Neural cell (in vitro differentiated cells): ENCODE data around the gene OCIAD1. TPM values are rescaled to one million over a fixed set of nuclear protein-coding genes. Genes with fewer than 3 reads are reported as not detected.

ENCODE experiments used
- H2AFZ ChIP-seq: fragments of 200-600, 300-800 bp; sonication (generic), shearing (Covaris generic); 2 replicates; pipeline ENCODE4 v1.6.0; 2014; ENCODE audit warnings: low read depth, mild to moderate bottlenecking, antibody characterized with exemption, low read length, moderate library complexity
- H3F3A ChIP-seq: fragments of 200-600 bp; shearing (Covaris generic); 2 replicates; pipeline ENCODE4 v1.6.1; 2016; ENCODE audit warnings: mild to moderate bottlenecking, moderate library complexity, mixed read lengths, antibody characterized with exemption, low read length; ENCODE audit not compliant: insufficient read depth, poor library complexity, severe bottlenecking
- H3K27ac ChIP-seq: fragments of 200-600, 300-800 bp; sonication (generic), shearing (Covaris generic); 2 replicates; pipeline ENCODE4 v1.5.1; 2014; ENCODE audit warnings: mild to moderate bottlenecking, low read length, moderate library complexity
- H3K27me3 ChIP-seq: fragments of 300-800, 200-600 bp; sonication (generic), shearing (Covaris generic); 2 replicates; pipeline ENCODE4 v1.6.0; 2014; ENCODE audit warnings: mild to moderate bottlenecking, low read depth, low read length, moderate library complexity; ENCODE audit not compliant: insufficient read depth
- H3K36me3 ChIP-seq: fragments of 300-800, 200-600 bp; sonication (generic), shearing (Covaris generic); 2 replicates; pipeline ENCODE4 v1.5.1; 2014; ENCODE audit warnings: mild to moderate bottlenecking, antibody characterized with exemption, low read length, moderate library complexity; ENCODE audit not compliant: insufficient read depth
- H3K4me2 ChIP-seq: fragments of 300-800, 200-600 bp; sonication (generic), shearing (Covaris generic); 2 replicates; pipeline ENCODE4 v1.6.0; 2014; ENCODE audit warnings: mild to moderate bottlenecking, low read length
- H3K4me3 ChIP-seq: fragments of 300-800, 200-600 bp; sonication (generic), shearing (Covaris generic); 2 replicates; pipeline ENCODE4 v1.5.1; 2014; ENCODE audit warnings: mild to moderate bottlenecking, low read length, moderate library complexity
- H3K79me2 ChIP-seq: fragments of 200-600 bp; shearing (Covaris generic); replicated peaks from 2 replicates; pipeline ENCODE4 v1.6.0; 2014; ENCODE audit warnings: mild to moderate bottlenecking, low read length, moderate library complexity; ENCODE audit not compliant: insufficient read depth
- H3K9ac ChIP-seq: fragments of 300-800, 200-600 bp; sonication (generic), shearing (Covaris generic); 2 replicates; pipeline ENCODE4 v1.6.1; 2016; ENCODE audit warnings: mild to moderate bottlenecking, low read length, mixed read lengths
- H3K9me2 ChIP-seq: fragments of 200-600 bp; shearing (Covaris generic); 2 replicates; pipeline ENCODE4 v1.6.1; 2016; ENCODE audit warnings: mild to moderate bottlenecking, low read length, mixed read lengths; ENCODE audit not compliant: insufficient read depth
- H3K9me3 ChIP-seq: fragments of 200-600, 300-800 bp; sonication (generic), shearing (Covaris generic); 2 replicates; pipeline ENCODE4 v1.6.1; 2016; ENCODE audit warnings: mild to moderate bottlenecking, mixed run types, low read length, moderate library complexity, mixed read lengths
- H4K20me1 ChIP-seq: fragments of 200-600 bp; shearing (Covaris generic); 2 replicates; pipeline ENCODE4 v1.6.1; 2016; ENCODE audit warnings: mild to moderate bottlenecking, mixed run types; ENCODE audit not compliant: insufficient read depth
- CTCF ChIP-seq: fragments of 450-650 bp; IDR thresholded peaks from 2 replicates; pipeline ENCODE4 v1.5.1; 2014; ENCODE audit warnings: antibody characterized with exemption, mild to moderate bottlenecking, moderate library complexity; ENCODE audit not compliant: poor library complexity, severe bottlenecking
- EP300 ChIP-seq: fragments of 450-650 bp; conservative IDR thresholded peaks from 2 replicates; pipeline ENCODE4 v1.6.1; 2014; ENCODE audit warnings: antibody characterized with exemption, mild to moderate bottlenecking, moderate library complexity; ENCODE audit not compliant: poor library complexity, severe bottlenecking
- EZH2 ChIP-seq: fragments of 200-600, 300-800 bp; shearing (Covaris generic), sonication (generic); IDR thresholded peaks from 2 replicates; pipeline ENCODE4 v1.6.1; 2014; ENCODE audit warnings: antibody characterized with exemption, low read length, borderline replicate concordance, mild to moderate bottlenecking; ENCODE audit not compliant: insufficient read depth, poor library complexity, severe bottlenecking
- MXI1 ChIP-seq: fragments of 450-650 bp; conservative IDR thresholded peaks from 2 replicates; pipeline ENCODE4 v1.6.1; 2014; ENCODE audit warnings: antibody characterized with exemption, mild to moderate bottlenecking; ENCODE audit not compliant: poor library complexity, severe bottlenecking
- POLR2AphosphoS5 ChIP-seq: IDR thresholded peaks from 2 replicates; pipeline ENCODE4 v1.6.1; 2012
- RAD21 ChIP-seq: fragments of 450-650 bp; conservative IDR thresholded peaks from 2 replicates; pipeline ENCODE4 v1.6.1; 2014; ENCODE audit warnings: antibody characterized with exemption, mild to moderate bottlenecking, moderate library complexity
- SMC3 ChIP-seq: fragments of 450-650 bp; conservative IDR thresholded peaks from 2 replicates; pipeline ENCODE4 v1.6.1; 2014; ENCODE audit warnings: antibody characterized with exemption, mild to moderate bottlenecking, moderate library complexity; ENCODE audit not compliant: poor library complexity
- TAF1 ChIP-seq: IDR thresholded peaks from 2 replicates; pipeline ENCODE4 v1.6.1; 2012; ENCODE audit warnings: low read depth
- polyA plus RNA-seq: library from polyadenylated mRNA; depleted of rRNA; stranded (reverse); fragments of >200 nt; gene quantifications from 2 replicates; pipeline ENCODE4 v1.2.3, GENCODE V29; 2014
- TF ChIP-seq, protein P1 (sequence below): IDR thresholded peaks from 2 replicates; pipeline ENCODE4 v1.6.1; 2012; ENCODE audit warnings: borderline replicate concordance

OCIAD1 gene
- polyA plus RNA-seq, 1 donor from 2014 or later, result 449 TPM

GRCh38 chr4:48787056-48787455 lies 43.8 kb upstream of the OCIAD1 start:
- Histone ChIP-seq H3F3A (no peaks in the 10 kb centered on the region), H3K9ac (no peak overlapping the region), H3K9me3 (no peaks in the 10 kb centered on the region), H2AFZ (no peak overlapping the region), H3K4me2 (no peak overlapping the region), H4K20me1 (no peaks in the 10 kb centered on the region), H3K79me2 (no peaks in the 10 kb centered on the region), H3K9me2 (no peaks in the 10 kb centered on the region), H3K27me3 (no peaks in the 10 kb centered on the region), H3K27ac (no peak overlapping the region), H3K36me3 (no peaks in the 10 kb centered on the region), H3K4me3 (no peak overlapping the region)
- TF ChIP-seq SMC3 (no peak), EP300 (no peak), TAF1 (no peak), RAD21 (no peak), MXI1 (no peak), CTCF (no peak), EZH2 (no peak), POLR2AphosphoS5 (no peak)
- TF ChIP-seq, protein P1, sequence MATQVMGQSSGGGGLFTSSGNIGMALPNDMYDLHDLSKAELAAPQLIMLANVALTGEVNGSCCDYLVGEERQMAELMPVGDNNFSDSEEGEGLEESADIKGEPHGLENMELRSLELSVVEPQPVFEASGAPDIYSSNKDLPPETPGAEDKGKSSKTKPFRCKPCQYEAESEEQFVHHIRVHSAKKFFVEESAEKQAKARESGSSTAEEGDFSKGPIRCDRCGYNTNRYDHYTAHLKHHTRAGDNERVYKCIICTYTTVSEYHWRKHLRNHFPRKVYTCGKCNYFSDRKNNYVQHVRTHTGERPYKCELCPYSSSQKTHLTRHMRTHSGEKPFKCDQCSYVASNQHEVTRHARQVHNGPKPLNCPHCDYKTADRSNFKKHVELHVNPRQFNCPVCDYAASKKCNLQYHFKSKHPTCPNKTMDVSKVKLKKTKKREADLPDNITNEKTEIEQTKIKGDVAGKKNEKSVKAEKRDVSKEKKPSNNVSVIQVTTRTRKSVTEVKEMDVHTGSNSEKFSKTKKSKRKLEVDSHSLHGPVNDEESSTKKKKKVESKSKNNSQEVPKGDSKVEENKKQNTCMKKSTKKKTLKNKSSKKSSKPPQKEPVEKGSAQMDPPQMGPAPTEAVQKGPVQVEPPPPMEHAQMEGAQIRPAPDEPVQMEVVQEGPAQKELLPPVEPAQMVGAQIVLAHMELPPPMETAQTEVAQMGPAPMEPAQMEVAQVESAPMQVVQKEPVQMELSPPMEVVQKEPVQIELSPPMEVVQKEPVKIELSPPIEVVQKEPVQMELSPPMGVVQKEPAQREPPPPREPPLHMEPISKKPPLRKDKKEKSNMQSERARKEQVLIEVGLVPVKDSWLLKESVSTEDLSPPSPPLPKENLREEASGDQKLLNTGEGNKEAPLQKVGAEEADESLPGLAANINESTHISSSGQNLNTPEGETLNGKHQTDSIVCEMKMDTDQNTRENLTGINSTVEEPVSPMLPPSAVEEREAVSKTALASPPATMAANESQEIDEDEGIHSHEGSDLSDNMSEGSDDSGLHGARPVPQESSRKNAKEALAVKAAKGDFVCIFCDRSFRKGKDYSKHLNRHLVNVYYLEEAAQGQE, result no peak

DNA sequence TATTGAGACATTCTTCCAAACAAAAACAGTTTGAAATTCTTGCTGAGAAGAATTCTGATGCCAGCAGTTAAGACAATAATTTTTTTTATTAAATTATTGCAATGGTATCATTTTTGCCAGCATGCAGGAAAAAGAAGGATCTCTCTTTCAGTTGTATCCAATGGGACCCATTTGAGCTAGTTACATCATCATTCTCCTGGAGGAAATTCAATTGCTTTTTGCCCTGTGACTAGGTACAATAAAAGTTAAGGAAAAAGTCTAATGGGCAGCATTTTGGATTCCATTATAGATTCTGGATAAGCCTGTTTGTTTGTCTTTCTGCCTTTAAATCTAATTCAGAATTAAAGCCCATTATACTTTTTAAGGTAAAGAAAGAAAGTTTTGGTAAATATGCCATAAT lies 40.3 kb upstream of the OCIAD1 start:
- Histone ChIP-seq H3K27me3 (no peaks in the 10 kb centered on the region), H3K9me2 (no peaks in the 10 kb centered on the region), H3K36me3 (no peaks in the 10 kb centered on the region), H3K79me2 (no peaks in the 10 kb centered on the region), H3K9me3 (no peaks in the 10 kb centered on the region), H3F3A (no peaks in the 10 kb centered on the region), H3K4me3 (no peak overlapping the region), H2AFZ (no peak overlapping the region), H3K4me2 (no peak overlapping the region), H3K9ac (no peak overlapping the region), H4K20me1 (no peaks in the 10 kb centered on the region), H3K27ac (no peak overlapping the region)
- TF ChIP-seq POLR2AphosphoS5, result no peak

DNA sequence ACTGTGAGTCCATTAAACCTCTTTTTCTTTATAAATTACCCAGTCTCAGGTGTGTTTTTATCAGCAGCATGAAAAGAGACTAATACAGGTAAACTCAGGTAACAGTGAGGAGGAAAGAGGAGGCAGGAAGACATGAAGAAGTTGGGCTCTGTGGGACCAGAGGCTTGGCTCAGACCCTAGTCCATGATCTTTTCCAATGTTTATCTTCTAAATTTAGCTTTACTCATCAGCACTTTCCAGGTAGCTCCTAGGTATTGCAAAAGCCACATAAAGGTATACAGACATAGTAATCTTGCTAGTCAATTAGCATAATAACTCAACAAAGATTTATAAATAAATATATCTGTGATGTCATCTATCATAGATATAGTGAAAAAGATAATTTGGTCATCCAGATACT lies 39.6 kb upstream of the OCIAD1 start:
- Histone ChIP-seq H3K4me2 (no peak overlapping the region), H3F3A (no peaks in the 10 kb centered on the region), H3K27me3 (no peaks in the 10 kb centered on the region), H2AFZ (no peak overlapping the region), H3K9me3 (no peaks in the 10 kb centered on the region), H3K79me2 (no peaks in the 10 kb centered on the region), H3K4me3 (no peak overlapping the region), H4K20me1 (no peaks in the 10 kb centered on the region), H3K9me2 (no peaks in the 10 kb centered on the region), H3K9ac (no peak overlapping the region), H3K36me3 (no peaks in the 10 kb centered on the region), H3K27ac (no peak overlapping the region)
- TF ChIP-seq POLR2AphosphoS5, result no peak
- TF ChIP-seq EZH2, result no peak
- no peak for TF ChIP-seq MXI1
- no peak for TF ChIP-seq CTCF
- TF ChIP-seq TAF1, result no peak
- no peak for TF ChIP-seq RAD21
- TF ChIP-seq EP300, result no peak
- no peak for TF ChIP-seq SMC3
